ENCODE measurements around the gene SLC7A8.

DNA sequence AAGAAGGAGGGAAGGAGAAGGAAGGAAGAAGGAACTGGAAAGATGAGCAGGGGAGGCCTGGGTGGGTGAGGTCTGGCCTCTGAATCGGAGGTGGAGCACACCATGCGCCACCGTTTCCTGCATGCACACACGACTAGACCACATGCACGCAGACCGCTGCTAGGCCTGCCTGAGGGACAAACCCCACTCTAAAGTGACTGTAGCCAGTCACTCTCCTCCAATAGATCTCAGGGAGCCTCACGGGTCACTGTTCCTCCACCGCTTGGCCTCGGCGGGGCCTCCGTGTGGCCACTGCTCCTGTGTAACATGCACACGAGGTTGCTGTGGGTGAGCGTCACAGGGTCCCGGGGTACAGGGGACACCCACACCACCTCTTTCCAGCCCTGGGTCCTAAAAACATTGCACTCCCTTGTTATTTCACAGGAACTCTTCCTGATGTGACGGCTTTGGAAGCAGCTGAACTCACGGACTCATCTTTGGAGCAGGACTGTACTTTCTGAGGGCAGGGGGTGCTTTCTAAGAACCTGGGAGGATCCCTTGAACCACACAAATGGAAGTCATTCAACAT, 46.8 kb downstream of the SLC7A8 start:
- TF ChIP-seq POLR2A (IDR thresholded peaks at IDR 0.05) (no peak), CTCF (IDR thresholded peaks at IDR 0.05) (no peak)

Measured in testis (tissue), 2 donors.